HG03064 (cell line): ENCODE data around the gene RXFP1.

Source experiments
- ATAC-seq: cut with Tn5 transposase; IDR thresholded peaks from one replicate; pipeline ENCODE4 v1.9.1; 2021; ENCODE audit warnings: low read depth; ENCODE audit not compliant: unreplicated experiment

The RXFP1 gene

GRCh38 chr4:158669310-158669709 is 147.6 kb downstream of the RXFP1 start:
- ATAC-seq: no peak

- peak; percentile 35 for ATAC-seq
Measured at GRCh38 chr4:158670975-158671664, 149.4 kb downstream of the RXFP1 start.

DNA sequence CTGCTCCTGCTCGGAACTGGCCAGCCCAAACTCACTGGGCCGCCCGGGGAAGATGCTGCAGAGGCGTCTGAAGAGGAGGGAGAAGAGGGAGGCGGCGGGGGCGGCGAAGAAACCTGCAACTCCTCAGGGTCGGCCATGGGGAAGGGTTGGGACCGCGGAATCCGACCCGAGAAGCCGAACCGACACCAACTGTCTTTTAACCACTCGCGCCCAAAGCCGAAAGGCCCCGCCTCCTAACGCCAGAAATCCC is 149.9 kb downstream of the RXFP1 start, which contains the start of gene C4orf46:
TSS of gene C4orf46 (minus strand) at position 223 of the 250 bp plus-strand sequence. CDS start at position 137, 86 bp downstream.
- no peak for ATAC-seq

GRCh38 chr4:158671915-158672806 is 150.5 kb downstream of the RXFP1 start, which contains the start of gene ETFDH:
Gene ETFDH (plus strand): TSS chr4:158672296. CDS start chr4:158672457, 161 bp downstream.
- ATAC-seq: peak; percentile 88

DNA sequence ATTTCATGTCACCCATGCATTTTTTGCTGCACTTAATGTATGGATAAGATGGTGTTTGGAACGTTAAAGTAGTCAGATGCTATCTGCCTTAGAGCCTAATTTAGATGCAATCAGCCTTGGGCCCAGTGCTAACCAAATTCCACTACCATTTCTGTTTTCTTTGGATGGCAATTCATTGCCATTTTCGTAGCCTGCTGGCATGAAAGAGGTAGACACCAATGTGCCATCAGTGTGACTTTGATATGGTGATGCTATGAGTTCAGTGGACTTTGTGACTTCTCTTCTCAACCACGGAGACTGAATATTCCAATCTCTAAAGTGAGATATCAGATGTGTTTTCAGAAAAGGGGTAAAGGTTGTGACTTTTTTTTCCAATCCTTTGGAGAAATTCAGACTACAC is 152.0 kb downstream of the RXFP1 start:
- no peak for ATAC-seq

DNA sequence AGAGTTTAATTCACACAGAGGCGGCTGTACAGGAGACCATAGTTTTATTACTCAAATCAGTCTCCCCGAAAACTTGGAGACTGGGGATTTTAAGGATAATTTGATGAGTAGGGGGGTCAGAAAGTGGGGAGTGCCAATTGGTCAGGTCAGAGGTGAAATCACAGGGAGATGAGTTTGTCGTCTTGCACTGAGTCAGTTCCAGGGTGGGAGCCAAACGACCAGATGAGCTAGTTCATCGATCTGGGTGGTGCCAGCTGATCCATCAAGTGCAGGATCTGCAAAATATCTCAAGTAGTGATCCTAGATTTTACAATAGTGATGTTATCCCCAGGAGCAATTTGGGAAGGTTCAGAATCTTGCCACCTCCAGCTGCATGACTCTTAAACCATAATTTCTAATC is 154.4 kb downstream of the RXFP1 start:
- ATAC-seq: no peak

- ATAC-seq: no peak
Measured at GRCh38 chr4:158678767-158679166, 157.1 kb downstream of the RXFP1 start.

DNA sequence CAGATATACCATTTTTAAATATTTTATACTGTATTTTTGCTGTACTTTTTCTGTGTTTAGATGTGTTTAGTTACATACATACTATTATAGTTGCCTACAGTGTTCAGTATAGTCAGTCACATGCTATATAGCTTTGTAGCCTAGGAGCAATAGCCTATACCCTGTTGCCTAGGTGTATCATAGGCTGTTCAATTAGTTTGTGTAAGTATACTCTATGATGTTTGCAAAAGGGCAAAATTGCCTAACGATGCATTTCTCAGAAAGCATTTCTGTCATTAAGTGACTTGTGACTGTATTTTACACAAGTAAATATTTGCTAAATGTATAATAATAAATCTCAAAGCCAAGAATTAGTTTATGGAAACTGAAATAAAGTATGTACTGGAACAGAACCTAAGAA is 159.9 kb downstream of the RXFP1 start:
- ATAC-seq: no peak

DNA sequence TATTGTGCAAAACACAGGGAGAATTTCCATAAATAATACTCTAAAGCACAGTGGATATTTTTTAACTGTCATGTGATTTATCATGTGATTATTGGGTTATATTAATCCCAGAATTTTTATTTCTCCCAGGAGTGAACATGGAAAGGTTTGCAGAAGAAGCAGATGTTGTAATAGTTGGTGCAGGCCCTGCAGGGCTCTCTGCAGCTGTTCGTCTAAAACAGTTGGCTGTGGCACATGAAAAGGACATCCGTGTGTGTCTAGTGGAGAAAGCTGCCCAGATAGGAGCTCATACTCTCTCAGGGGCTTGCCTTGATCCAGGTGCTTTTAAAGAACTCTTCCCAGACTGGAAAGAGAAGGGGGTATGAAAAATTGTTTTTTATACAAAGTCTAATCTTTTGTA is 160.4 kb downstream of the RXFP1 start:
- ATAC-seq: no peak

- no peak for ATAC-seq
Measured at GRCh38 chr4:158688813-158689212, 167.1 kb downstream of the RXFP1 start.
